Head of caudate nucleus (tissue), 42 donors: ENCODE results near the gene HIVEP3.
A peak's percentile ranks its signal among the peaks of the same experiment; 100 is the strongest.

Source experiments
- DNase-seq, 42 donors: peaks; one replicate each; pipeline versions ENCODE4 v3.0.0 to v3.0.0-alpha.2; 2020 to 2021; ENCODE audit warnings: mixed read lengths in 7 of 42
- intact Hi-C: fragments of 100-400 bp; cut with DNase I; formaldehyde crosslinking; loops from one replicate; pipeline ENCODE4 v1.15.0; 2022

The HIVEP3 gene

GRCh38 chr1:41648230-41648629, 270.5 kb downstream of the HIVEP3 start:
- intact Hi-C loops, result no loop called here
- peak in 2 of 42 donors; percentile 1 to 3 for DNase-seq

DNA sequence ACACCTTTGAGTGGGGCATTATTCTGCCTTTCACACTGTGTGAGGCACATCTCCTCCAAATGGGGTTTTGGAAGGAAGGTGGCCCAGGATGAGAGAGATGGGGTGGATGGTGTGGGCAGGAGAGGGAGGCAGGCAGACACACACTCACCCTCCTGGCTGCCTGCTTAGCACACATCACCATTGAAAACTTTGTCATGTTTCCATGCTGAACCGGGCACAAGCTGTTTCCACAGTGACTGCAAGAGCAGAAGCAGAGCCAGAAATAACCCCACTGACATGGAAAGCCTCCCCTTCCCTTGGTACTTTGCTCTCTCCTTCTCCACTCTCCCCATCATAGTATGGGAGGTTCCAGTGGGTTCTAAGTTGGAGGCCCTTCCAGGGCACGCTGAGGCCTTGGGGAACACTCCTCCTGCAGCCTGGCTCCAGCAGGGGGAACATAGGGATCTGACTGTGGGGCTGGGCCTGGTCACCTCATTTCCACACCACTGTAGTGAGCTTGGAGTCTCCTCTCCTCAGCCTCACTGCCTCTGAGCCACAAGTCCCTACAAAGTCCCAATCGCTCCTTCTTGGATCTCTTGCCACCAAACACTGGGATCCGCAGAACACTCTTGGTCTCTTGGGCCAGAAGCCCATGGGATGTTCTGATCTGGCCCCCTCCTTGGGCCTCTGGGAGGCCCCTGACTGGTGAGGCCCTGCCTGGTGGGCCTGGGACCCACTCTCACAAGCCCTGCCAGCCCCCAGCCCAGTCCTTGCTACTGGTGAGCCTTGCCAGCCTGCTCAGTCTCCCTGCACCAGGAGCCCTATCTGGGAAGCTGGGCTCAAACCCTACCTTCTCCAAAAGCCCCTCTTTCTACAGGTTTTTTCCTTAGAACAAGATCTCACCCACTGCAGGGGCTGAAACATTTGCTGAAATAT, 271.2 kb downstream of the HIVEP3 start:
- intact Hi-C loops, result no loop called here
- DNase-seq, result peak in 3 of 42 donors; percentile 9 to 28 (median 22)

DNA sequence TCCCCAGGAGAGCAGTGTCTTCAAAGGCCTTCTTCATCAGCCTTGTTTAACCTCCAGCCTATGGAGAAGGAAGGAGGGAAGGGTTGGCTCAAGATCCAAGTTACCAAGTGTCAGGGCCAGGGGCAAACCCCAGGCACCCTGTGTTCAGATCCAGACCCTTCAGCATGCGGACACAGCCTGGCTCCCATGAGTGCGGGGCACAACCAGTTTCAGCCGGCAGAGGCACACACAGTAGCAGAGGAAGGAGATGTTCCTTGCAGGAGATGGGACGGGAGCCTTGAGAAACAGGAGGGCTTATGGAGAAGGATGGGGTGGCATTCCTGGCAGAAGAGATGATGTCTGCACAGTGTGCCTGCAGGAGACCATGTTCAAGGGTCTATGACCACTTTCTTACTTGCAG, 272.5 kb downstream of the HIVEP3 start:
- peak in 2 of 42 donors; percentile 9 to 10 for DNase-seq
- intact Hi-C loops, result no loop called here

DNA sequence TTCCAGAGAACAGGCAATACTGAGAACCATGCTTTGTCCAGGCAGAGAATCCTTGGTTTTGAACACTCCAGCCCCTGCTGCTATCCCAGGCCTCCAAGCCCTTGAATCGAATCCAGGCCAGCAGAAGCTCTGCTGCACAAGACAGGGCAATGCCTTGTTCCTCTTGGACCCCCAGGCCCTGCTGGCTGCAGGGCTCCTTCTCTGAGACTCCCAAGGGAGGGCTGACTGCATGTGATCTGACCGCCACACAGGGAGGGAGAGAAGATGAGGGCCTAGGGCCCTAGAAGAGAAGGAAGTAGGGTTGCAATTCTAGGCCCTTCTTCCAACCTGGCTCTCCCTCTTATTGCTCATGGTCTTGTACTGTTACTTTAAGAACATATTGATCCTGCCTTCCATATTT, 273.7 kb downstream of the HIVEP3 start:
- intact Hi-C loops, result no loop called here
- DNase-seq, result peak in 2 of 42 donors; percentile 16 to 24

- intact Hi-C loops, result no loop called here
- peak in 1 of 42 donors; percentile 6 for DNase-seq
These were observed 275.6 kb downstream of the HIVEP3 start for GRCh38 chr1:41642922-41643821.

DNA sequence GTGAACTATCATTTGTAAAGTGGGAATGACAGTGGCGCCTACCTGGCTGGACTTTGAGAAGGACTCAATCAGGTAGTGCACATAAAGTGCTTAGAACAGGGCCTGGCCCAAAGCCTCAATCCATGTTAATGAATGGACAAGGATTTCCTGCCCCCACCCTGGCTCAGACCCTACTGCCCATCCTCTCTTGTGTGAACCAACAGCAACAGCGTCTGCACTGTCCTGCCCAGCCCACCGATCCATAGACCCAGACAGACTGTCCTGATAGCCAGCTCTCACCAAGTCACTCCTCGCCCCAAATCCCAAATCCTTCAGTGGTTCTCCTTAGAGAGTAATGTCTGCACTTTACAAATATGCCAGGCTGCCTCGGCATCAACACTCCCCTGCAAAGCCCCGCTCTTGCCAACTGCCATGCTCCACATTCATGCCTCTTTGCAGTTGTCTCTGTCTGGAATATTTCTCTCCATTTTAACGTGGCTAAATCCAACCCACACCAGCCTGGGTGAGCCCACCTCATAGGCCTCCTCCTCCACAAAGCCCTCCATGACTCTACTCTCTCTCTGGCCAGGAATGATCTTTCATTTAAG, 276.7 kb downstream of the HIVEP3 start:
- intact Hi-C loops, result no loop called here
- DNase-seq, result peak in 1 of 42 donors; percentile 12

DNA sequence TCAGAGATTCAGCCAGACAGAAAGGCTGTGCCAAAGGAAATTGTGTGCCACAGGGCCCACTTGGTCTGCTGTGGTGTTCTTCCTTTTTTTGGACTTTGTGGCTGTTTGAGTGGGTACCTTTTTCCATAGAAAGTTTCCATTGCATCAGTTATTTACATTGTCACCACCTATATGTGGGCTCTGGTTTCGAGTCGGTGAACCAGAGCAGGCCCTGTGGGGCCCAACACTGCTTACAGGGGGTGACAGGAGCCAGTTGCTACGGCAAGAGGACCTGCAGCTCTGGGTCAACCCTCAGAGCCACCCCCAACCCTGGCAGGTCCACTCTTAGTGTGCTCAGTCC, 277.3 kb downstream of the HIVEP3 start:
- intact Hi-C loops, result no loop called here

DNA sequence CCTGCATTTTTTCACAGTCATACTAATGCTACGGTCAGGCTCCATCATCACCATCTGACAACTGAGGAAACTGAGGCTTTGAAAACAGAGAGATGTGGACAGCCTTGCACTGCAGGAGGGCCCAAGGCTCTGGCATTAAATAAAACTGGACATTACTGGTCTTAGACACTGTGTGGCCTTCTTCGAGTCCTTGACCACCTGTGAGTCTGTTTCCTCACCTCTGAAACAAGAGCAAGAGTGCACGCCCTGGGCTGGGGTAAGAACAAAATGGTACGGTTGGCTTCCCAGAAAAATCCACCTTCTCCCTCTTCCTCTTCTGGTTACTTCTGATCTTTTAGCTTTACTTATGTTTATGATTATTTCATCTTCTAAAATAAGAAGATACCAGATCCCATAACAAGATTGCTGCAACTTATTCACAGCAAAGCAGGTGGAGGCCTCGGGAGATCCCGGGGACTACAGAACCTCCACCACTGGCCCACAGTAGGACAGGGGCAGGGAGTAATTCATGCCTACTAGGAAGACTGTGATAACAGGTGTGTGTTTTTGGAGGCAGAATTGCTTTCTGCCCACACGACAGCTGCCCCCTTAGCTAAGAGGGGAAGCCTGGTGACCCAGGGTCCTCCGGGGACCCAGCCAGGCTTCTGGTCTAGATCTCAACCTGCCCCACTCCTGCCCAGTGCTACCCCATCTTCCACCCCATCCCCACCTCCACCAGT, 277.8 kb downstream of the HIVEP3 start:
- no peak for DNase-seq
- intact Hi-C loops, result no loop called here

More for the DNA sequence above, 277.3 kb downstream of the HIVEP3 start:
- no peak for DNase-seq

GRCh38 chr1:41640141-41640751, 278.5 kb downstream of the HIVEP3 start:
- intact Hi-C loops, result no loop called here
- DNase-seq, result peak in 1 of 42 donors; percentile 22

GRCh38 chr1:41639332-41639936, 279.3 kb downstream of the HIVEP3 start:
- peak; percentile 31 to 88 (median 72) for DNase-seq
- intact Hi-C loops, result no loop called here

- intact Hi-C loops, result no loop called here
- peak in 1 of 42 donors; percentile 42 for DNase-seq
These were observed 280.4 kb downstream of the HIVEP3 start for GRCh38 chr1:41638086-41639024.

- intact Hi-C loops, result no loop called here
- no peak for DNase-seq
These were observed 281.4 kb downstream of the HIVEP3 start for GRCh38 chr1:41637367-41637766.

DNA sequence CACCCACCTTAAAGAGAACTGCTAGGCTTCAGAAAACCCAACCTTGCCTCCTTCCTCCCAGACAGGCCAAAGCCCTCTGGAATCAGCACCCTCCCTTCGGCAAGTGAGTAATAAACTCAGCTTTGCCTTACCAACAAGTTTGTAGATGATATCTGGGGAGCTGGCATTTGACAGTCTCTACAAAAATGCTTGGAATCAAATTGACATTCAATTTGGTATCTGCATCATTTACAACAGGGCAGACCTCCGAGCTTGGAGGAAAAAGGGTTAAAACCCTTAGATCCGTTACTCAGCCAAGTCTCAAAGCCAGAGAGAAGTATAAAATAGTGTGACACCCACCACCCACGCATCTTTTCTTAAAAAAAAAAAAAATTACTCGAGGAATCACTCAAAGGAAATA, 285.0 kb downstream of the HIVEP3 start:
- intact Hi-C loops, result no loop called here
- no peak for DNase-seq

- peak in 2 of 42 donors; percentile 20 to 38 for DNase-seq
- intact Hi-C loops, result no loop called here
These were observed 285.7 kb downstream of the HIVEP3 start for GRCh38 chr1:41632781-41633575.

GRCh38 chr1:41631971-41632370, 286.8 kb downstream of the HIVEP3 start:
- intact Hi-C loops, result no loop called here
- no peak for DNase-seq

DNA sequence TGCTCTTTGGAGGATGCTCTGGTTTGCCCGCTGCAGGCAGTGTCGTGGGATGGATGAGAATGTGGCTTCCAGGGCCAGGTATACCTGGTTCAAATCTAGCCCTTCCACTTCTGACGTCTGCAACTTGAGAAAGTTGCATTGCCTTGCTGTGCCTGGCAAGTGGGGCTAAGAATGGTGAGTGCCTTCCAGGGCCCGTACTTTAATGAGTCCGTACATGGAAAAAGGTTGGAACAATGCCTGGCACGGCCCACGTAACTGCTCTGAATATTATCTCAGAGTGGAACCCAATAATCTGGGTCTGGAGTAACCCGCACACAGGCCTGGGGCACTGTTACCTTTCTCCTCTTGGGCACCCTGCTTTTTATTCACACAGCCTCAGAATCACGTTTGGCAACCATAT, 287.6 kb downstream of the HIVEP3 start:
- intact Hi-C loops, result no loop called here
- no peak for DNase-seq
